HG03060 (cell line): Measurements from ENCODE around the gene PPTC7.

Experiments
- ATAC-seq: cut with Tn5 transposase; IDR thresholded peaks from one replicate; pipeline ENCODE4 v1.9.1; 2021; ENCODE audit warnings: low read depth, moderate number of reproducible peaks; ENCODE audit not compliant: unreplicated experiment

The PPTC7 gene

GRCh38 chr12:110501399-110501751, 81.7 kb downstream of the PPTC7 start:
- no peak for ATAC-seq

- ATAC-seq: no peak
Measured at GRCh38 chr12:110498984-110499706, 84.0 kb downstream of the PPTC7 start.
